Activated CD4-positive, CD25-positive, alpha-beta regulatory T cell treated with anti-CD3 and anti-CD28 coated beads, Interleukin-2, amount 50 U/mL, for 24 hours (primary cell): ENCODE data around the gene ASIC3.
A peak's percentile ranks its signal among the peaks of the same experiment; 100 is the strongest.

ENCODE experiments used
- ATAC-seq, 2 donors: fragments of 150-1000 bp; cut with Tn5 transposase; one replicate each; pipeline ENCODE4 v1.10.0; 2021; ENCODE audit warnings: mild to moderate bottlenecking in 1 of 2, moderate library complexity in 1 of 2

Gene ASIC3

GRCh38 chr7:151057989-151058780, 9.9 kb downstream of the ASIC3 start:
- ATAC-seq = peak; percentile 97 to 98

- no peak for ATAC-seq
Measured at GRCh38 chr7:151058781-151059366, 10.5 kb downstream of the ASIC3 start.

- peak; percentile 9 to 13 for ATAC-seq
Measured at GRCh38 chr7:151059367-151060112, 11.2 kb downstream of the ASIC3 start, which contains the start of gene SLC4A2. Gene SLC4A2, plus strand, starts transcription at chr7:151059589. Its CDS starts 2,399 bp downstream, at chr7:151061988.

GRCh38 chr7:151060113-151060415, 11.7 kb downstream of the ASIC3 start:
- ATAC-seq = no peak

GRCh38 chr7:151060416-151061212, 12.3 kb downstream of the ASIC3 start:
- no peak for ATAC-seq

- no peak for ATAC-seq
Measured at GRCh38 chr7:151061213-151062110, 13.1 kb downstream of the ASIC3 start.

- no peak for ATAC-seq
Measured at GRCh38 chr7:151062111-151062398, 13.7 kb downstream of the ASIC3 start.

- ATAC-seq = no peak
Measured at GRCh38 chr7:151062399-151063211, 14.3 kb downstream of the ASIC3 start.

- no peak for ATAC-seq
Measured at GRCh38 chr7:151063212-151063561, 14.9 kb downstream of the ASIC3 start.

GRCh38 chr7:151064454-151064853, 16.1 kb downstream of the ASIC3 start:
- ATAC-seq = no peak

- ATAC-seq = no peak
Measured at GRCh38 chr7:151064993-151065392, 16.7 kb downstream of the ASIC3 start.

- no peak for ATAC-seq
Measured at GRCh38 chr7:151065516-151065915, 17.2 kb downstream of the ASIC3 start.

GRCh38 chr7:151066273-151066974, 18.1 kb downstream of the ASIC3 start:
- ATAC-seq = no peak

- no peak for ATAC-seq
Measured at GRCh38 chr7:151068069-151068773, 19.9 kb downstream of the ASIC3 start.

GRCh38 chr7:151069841-151070573, 21.7 kb downstream of the ASIC3 start:
- no peak for ATAC-seq

- no peak for ATAC-seq
Measured at GRCh38 chr7:151070574-151070960, 22.2 kb downstream of the ASIC3 start.

- ATAC-seq = no peak
Measured at GRCh38 chr7:151071032-151071866, 22.9 kb downstream of the ASIC3 start.

GRCh38 chr7:151073990-151074389, 25.7 kb downstream of the ASIC3 start:
- ATAC-seq = no peak
